ENCODE results near the gene TM4SF20. TPM values are rescaled to one million over a fixed set of nuclear protein-coding genes. Genes with fewer than 3 reads are reported as not detected.

The TM4SF20 gene
- total and polyA plus RNA-seq, 2 experiments from 2014 or later = not detected

- Mint-ChIP-seq H3K27ac (no peak overlapping the region), H3K36me3 (ENCODE audit: low read depth) (no peaks in the 10 kb centered on the region), H3K9me3 (no peaks in the 10 kb centered on the region; the same call in 2 of the 3 replicates), H3K4me1 (no peaks in the 10 kb centered on the region), H3K27me3 (ENCODE audit: insufficient read depth, low read depth, poor library complexity) (no peaks in the 10 kb centered on the region), H3K4me3 (no peak overlapping the region)
- no peak for TF ChIP-seq CREB1 (CRISPR knock-in tag; IDR thresholded peaks at IDR 0.05; ENCODE audit: low read depth)
- TF ChIP-seq EZH2phosphoT487 (IDR thresholded peaks at IDR 0.05; ENCODE audit: unreplicated experiment) = no peak
- TF ChIP-seq NANOG (IDR thresholded peaks at IDR 0.05; ENCODE audit: borderline replicate concordance) = no peak
- TF ChIP-seq CTCF (conservative IDR thresholded peaks at IDR 0.05; ENCODE audit: low read depth in 2 of 2) = no peak
- no peak for TF ChIP-seq EZH2 (IDR thresholded peaks at IDR 0.05; ENCODE audit: low read depth, unreplicated experiment)
- no peak for TF ChIP-seq JUNB (IDR thresholded peaks at IDR 0.05; ENCODE audit: unreplicated experiment)
- Histone ChIP-seq H3K9me2 (ENCODE audit: insufficient read depth) (no peaks in the 10 kb centered on the region), H3K4me2 (no peak overlapping the region), H3K27me3 (ENCODE audit: insufficient read depth) (no peaks in the 10 kb centered on the region), H3F3A (replicated peaks; ENCODE audit: low read depth) (no peaks in the 10 kb centered on the region), H2AFZ (no peak overlapping the region), H3K79me2 (replicated peaks; ENCODE audit: insufficient read depth) (no peaks in the 10 kb centered on the region), H4K20me1 (replicated peaks; ENCODE audit: insufficient read depth) (no peaks in the 10 kb centered on the region), H3K4me3 (no peak overlapping the region), H3K36me3 (ENCODE audit: insufficient read depth) (no peaks in the 10 kb centered on the region), H3K27ac (ENCODE audit: low read depth) (no peak overlapping the region), H3K4me1 (ENCODE audit: insufficient read depth) (no peaks in the 10 kb centered on the region)
- ATAC-seq (no peak), DNase-seq (ENCODE audit: low spot score) (no peak)
Observed at GRCh38 chr2:227370791-227371312, 8.3 kb downstream of the TM4SF20 start.

GRCh38 chr2:227370092-227370491 is 9.0 kb downstream of the TM4SF20 start:
- no peaks in the 10 kb centered on the region for H3K79me2 ChIP-seq (replicated peaks; ENCODE audit: insufficient read depth)
- H3F3A ChIP-seq (replicated peaks; ENCODE audit: low read depth) = no peaks in the 10 kb centered on the region
- no peak overlapping the region for H3K27ac ChIP-seq (ENCODE audit: low read depth)
- no peak overlapping the region for H3K4me3 Mint-ChIP-seq
- H3K4me1 ChIP-seq (ENCODE audit: insufficient read depth) = no peaks in the 10 kb centered on the region
- no peak overlapping the region for H2AFZ ChIP-seq
- H3K4me2 ChIP-seq = no peak overlapping the region
- no peaks in the 10 kb centered on the region for H3K9me2 ChIP-seq (ENCODE audit: insufficient read depth)
- no peaks in the 10 kb centered on the region for H3K36me3 Mint-ChIP-seq (ENCODE audit: low read depth)
- no peaks in the 10 kb centered on the region for H3K4me1 Mint-ChIP-seq
- no peak for ATAC-seq
- H3K27me3 Mint-ChIP-seq (ENCODE audit: insufficient read depth, low read depth, poor library complexity) = no peaks in the 10 kb centered on the region
- no peak for DNase-seq (ENCODE audit: low spot score)
- no peaks in the 10 kb centered on the region for H4K20me1 ChIP-seq (replicated peaks; ENCODE audit: insufficient read depth)
- H3K9me3 Mint-ChIP-seq = no peaks in the 10 kb centered on the region; the same call in 2 of the 3 replicates
- no peak overlapping the region for H3K4me3 ChIP-seq
- H3K27ac Mint-ChIP-seq = no peak overlapping the region
- no peaks in the 10 kb centered on the region for H3K27me3 ChIP-seq (ENCODE audit: insufficient read depth)
- H3K36me3 ChIP-seq (ENCODE audit: insufficient read depth) = no peaks in the 10 kb centered on the region
- TF ChIP-seq JUNB (IDR thresholded peaks at IDR 0.05; ENCODE audit: unreplicated experiment) = no peak
- no peak for TF ChIP-seq REST (IDR thresholded peaks at IDR 0.05; ENCODE audit: unreplicated experiment)
- no peak for TF ChIP-seq STAT1 (IDR thresholded peaks at IDR 0.05; ENCODE audit: unreplicated experiment)
- no peak for TF ChIP-seq CREB1 (CRISPR knock-in tag; IDR thresholded peaks at IDR 0.05; ENCODE audit: low read depth)
- TF ChIP-seq EZH2phosphoT487 (IDR thresholded peaks at IDR 0.05; ENCODE audit: unreplicated experiment) = no peak
- no peak for TF ChIP-seq ETS1 (IDR thresholded peaks at IDR 0.05)
- TF ChIP-seq NANOG (IDR thresholded peaks at IDR 0.05; ENCODE audit: borderline replicate concordance) = no peak
